HUES48 (cell line): ENCODE data around the gene CACNA1S.
A peak's percentile ranks its signal among the peaks of the same experiment; 100 is the strongest.

ENCODE experiments used
- H3K27ac ChIP-seq: one replicate; pipeline ENCODE4 v1.7.0; 2013; ENCODE audit warnings: low read depth, low read length, inconsistent platforms
- H3K27me3 ChIP-seq: 2 replicates; pipeline ENCODE4 v1.6.1; 2013; ENCODE audit warnings: mild to moderate bottlenecking, low read length; ENCODE audit not compliant: control insufficient read depth, insufficient read depth
- H3K36me3 ChIP-seq: 2 replicates; pipeline ENCODE4 v1.6.1; 2013; ENCODE audit warnings: low read length; ENCODE audit not compliant: control insufficient read depth, insufficient read depth
- H3K4me1 ChIP-seq: 2 replicates; pipeline ENCODE4 v1.6.1; 2013; ENCODE audit warnings: mild to moderate bottlenecking, low read length; ENCODE audit not compliant: control insufficient read depth, insufficient read depth
- H3K4me3 ChIP-seq: 2 replicates; pipeline ENCODE4 v1.5.1; 2013; ENCODE audit warnings: mild to moderate bottlenecking, low read depth, low read length
- H3K9ac ChIP-seq: 2 replicates; pipeline ENCODE4 v1.6.1; 2013; ENCODE audit warnings: mild to moderate bottlenecking, low read depth, low read length, moderate library complexity
- H3K9me3 ChIP-seq: 2 replicates; pipeline ENCODE4 v1.6.1; 2013; ENCODE audit warnings: low read length; ENCODE audit not compliant: control insufficient read depth, insufficient read depth

CACNA1S gene

GRCh38 chr1:201112173-201112731 lies at the start of gene CACNA1S:
Gene CACNA1S, minus strand, starts transcription at chr1:201112426. Its CDS starts 87 bp downstream, at chr1:201112339.
- H3K9me3 ChIP-seq = no peaks in the 10 kb centered on the region
- H3K4me1 ChIP-seq = peaks cover 6% of the 10 kb centered on the region; the same call in 1 of the 2 replicates
- H3K36me3 ChIP-seq = no peaks in the 10 kb centered on the region
- H3K4me3 ChIP-seq = no peak within 1 kb of the TSS
- no peak within 1 kb of the TSS for H3K27ac ChIP-seq
- no peak within 1 kb of the TSS for H3K9ac ChIP-seq
- H3K27me3 ChIP-seq = peaks cover 37% of the 10 kb centered on the region

GRCh38 chr1:201157949-201158348 lies 45.7 kb upstream of the CACNA1S start:
- Histone ChIP-seq H3K4me1 (peaks cover 12% of the 10 kb centered on the region; the same call in 1 of the 2 replicates), H3K4me3 (no peak overlapping the region), H3K9me3 (no peaks in the 10 kb centered on the region)

GRCh38 chr1:201156819-201157218 lies 44.6 kb upstream of the CACNA1S start:
- Histone ChIP-seq H3K4me1 (peaks cover 12% of the 10 kb centered on the region; the same call in 1 of the 2 replicates), H3K27me3 (no peaks in the 10 kb centered on the region), H3K27ac (no peak overlapping the region), H3K36me3 (peaks cover 11% of the 10 kb centered on the region), H3K9me3 (no peaks in the 10 kb centered on the region), H3K9ac (no peak overlapping the region), H3K4me3 (no peak overlapping the region)

More at GRCh38 chr1:201157949-201158348, 45.7 kb upstream of the CACNA1S start:
- Histone ChIP-seq H3K27me3 (no peaks in the 10 kb centered on the region), H3K27ac (no peak overlapping the region), H3K9ac (no peak overlapping the region), H3K36me3 (peaks cover under 1% of the 10 kb centered on the region; the same call in 1 of the 2 replicates)

- no peaks in the 10 kb centered on the region for H3K27me3 ChIP-seq
- H3K27ac ChIP-seq = no peak overlapping the region
- peaks cover 16% of the 10 kb centered on the region for H3K36me3 ChIP-seq
- H3K4me1 ChIP-seq = peaks cover 12% of the 10 kb centered on the region; the same call in 1 of the 2 replicates
- H3K9me3 ChIP-seq = no peaks in the 10 kb centered on the region
- H3K4me3 ChIP-seq = no peak overlapping the region
- no peak overlapping the region for H3K9ac ChIP-seq
Observed at GRCh38 chr1:201156346-201156745, 44.1 kb upstream of the CACNA1S start.

DNA sequence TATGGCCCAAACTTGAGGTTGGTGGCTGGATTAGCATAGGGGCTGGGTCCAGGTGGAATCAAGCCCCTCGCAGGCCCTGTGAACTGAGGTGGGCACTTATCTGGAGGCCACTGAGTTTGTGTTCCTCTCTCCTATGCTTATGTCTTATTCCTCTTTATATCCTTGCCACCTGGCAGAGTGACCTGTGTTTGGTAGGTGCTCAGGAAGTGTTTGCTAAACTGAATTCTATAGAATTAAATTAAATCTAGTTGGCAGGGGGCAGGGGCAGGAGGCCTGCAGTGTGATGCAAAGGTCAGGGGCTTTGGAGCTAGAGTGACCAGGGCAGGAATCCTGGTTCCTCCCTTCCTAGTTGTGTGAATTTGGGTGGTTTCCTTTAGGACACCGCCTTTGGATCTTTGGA lies 43.1 kb upstream of the CACNA1S start:
- Histone ChIP-seq H3K36me3 (peaks cover 26% of the 10 kb centered on the region), H3K4me3 (no peak overlapping the region), H3K4me1 (peaks cover 12% of the 10 kb centered on the region; the same call in 1 of the 2 replicates), H3K27me3 (no peaks in the 10 kb centered on the region), H3K27ac (no peak overlapping the region), H3K9me3 (no peaks in the 10 kb centered on the region), H3K9ac (no peak overlapping the region)

- peak within 1 kb of the TSS; percentile 65 for H3K27ac ChIP-seq
- peak within 1 kb of the TSS; percentile 69 for H3K9ac ChIP-seq
- H3K4me1 ChIP-seq = peaks cover 12% of the 10 kb centered on the region; the same call in 1 of the 2 replicates
- H3K36me3 ChIP-seq = peaks cover 34% of the 10 kb centered on the region
- H3K9me3 ChIP-seq = no peaks in the 10 kb centered on the region
- H3K4me3 ChIP-seq = peak within 1 kb of the TSS; percentile 75
- H3K27me3 ChIP-seq = no peaks in the 10 kb centered on the region
Observed at GRCh38 chr1:201154389-201155165, 42.4 kb upstream of the CACNA1S start, which contains the start of gene TMEM9. Gene TMEM9, minus strand, starts transcription at chr1:201154474. Its CDS starts 551 bp downstream, at chr1:201153923.

GRCh38 chr1:201153474-201154388 lies 41.5 kb upstream of the CACNA1S start:
- H3K4me1 ChIP-seq = peaks cover 12% of the 10 kb centered on the region; the same call in 1 of the 2 replicates
- peaks cover 42% of the 10 kb centered on the region for H3K36me3 ChIP-seq
- peak overlapping the region; percentile 65 for H3K27ac ChIP-seq
- peak overlapping the region; percentile 69 for H3K9ac ChIP-seq
- no peaks in the 10 kb centered on the region for H3K9me3 ChIP-seq
- H3K27me3 ChIP-seq = no peaks in the 10 kb centered on the region
- peak overlapping the region; percentile 75 for H3K4me3 ChIP-seq

DNA sequence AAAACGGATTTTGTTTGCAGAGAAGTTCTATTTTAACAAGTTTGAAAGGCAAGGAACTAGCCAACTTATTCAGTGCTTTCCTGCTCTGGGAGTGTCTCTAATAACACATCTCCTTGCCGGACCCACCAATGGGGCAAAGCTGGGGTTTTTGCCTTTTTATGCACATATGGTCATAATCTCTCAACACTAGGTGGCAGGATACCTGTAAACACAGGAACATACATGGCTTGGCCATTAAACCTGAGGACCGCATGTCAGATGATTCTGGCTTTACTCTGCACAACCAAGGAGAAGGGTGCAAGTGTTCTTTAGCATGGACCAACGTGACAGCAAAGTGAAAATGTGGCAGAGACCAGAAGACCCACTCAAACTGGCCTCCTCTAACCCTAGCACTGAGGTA lies 37.2 kb upstream of the CACNA1S start:
- Histone ChIP-seq H3K36me3 (peaks cover 86% of the 10 kb centered on the region), H3K27ac (no peak overlapping the region), H3K4me3 (no peak overlapping the region), H3K9ac (no peak overlapping the region), H3K27me3 (no peaks in the 10 kb centered on the region), H3K4me1 (peaks cover 6% of the 10 kb centered on the region; the same call in 1 of the 2 replicates), H3K9me3 (no peaks in the 10 kb centered on the region)

DNA sequence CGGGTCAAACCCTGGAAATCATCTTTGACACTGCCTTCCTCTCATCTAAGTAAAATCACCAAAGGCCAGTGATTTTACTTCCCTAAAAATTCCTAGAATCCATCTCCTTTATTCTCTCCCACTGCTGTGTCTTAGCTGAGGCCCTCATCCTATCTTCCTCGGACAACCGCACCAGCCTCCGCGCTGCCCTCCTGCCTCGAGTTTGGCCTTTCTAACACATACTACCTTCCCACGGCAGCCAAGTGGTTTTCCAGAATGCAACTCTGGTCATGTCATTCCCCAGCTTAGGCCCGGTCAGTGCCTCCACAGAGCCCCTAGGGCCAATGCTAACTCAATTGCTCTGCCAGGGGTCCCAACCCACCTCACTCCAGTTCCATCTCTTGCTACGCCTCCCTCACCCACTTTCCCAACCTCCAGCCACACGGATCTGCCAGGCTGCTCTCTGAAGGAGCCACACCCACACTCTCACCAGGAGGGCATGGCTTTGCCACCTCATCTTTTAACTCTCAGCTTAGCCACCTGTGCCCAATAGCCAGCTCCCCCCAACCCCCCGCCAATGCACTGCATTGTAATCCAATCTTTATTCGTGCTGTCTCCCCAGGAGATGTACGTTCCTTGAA lies 35.3 kb upstream of the CACNA1S start:
- Histone ChIP-seq H3K27me3 (no peaks in the 10 kb centered on the region), H3K36me3 (peaks cover 100% of the 10 kb centered on the region), H3K9ac (no peak overlapping the region), H3K27ac (no peak overlapping the region), H3K9me3 (no peaks in the 10 kb centered on the region), H3K4me1 (no peaks in the 10 kb centered on the region), H3K4me3 (no peak overlapping the region)

- Histone ChIP-seq H3K27ac (no peak overlapping the region), H3K36me3 (peaks cover 100% of the 10 kb centered on the region), H3K9me3 (no peaks in the 10 kb centered on the region)
Observed at GRCh38 chr1:201146626-201147390, 34.6 kb upstream of the CACNA1S start.

More at GRCh38 chr1:201146626-201147390, 34.6 kb upstream of the CACNA1S start:
- Histone ChIP-seq H3K27me3 (no peaks in the 10 kb centered on the region), H3K4me1 (no peaks in the 10 kb centered on the region), H3K9ac (no peak overlapping the region), H3K4me3 (no peak overlapping the region)
